ENCODE data around the gene RNF223. TPM values are rescaled to one million over a fixed set of nuclear protein-coding genes. Genes with fewer than 3 reads are reported as not detected.
A peak's percentile ranks its signal among the peaks of the same experiment; 100 is the strongest.

RNF223 gene
- total RNA-seq, 1 experiment from 2014 or later: not detected

DNA sequence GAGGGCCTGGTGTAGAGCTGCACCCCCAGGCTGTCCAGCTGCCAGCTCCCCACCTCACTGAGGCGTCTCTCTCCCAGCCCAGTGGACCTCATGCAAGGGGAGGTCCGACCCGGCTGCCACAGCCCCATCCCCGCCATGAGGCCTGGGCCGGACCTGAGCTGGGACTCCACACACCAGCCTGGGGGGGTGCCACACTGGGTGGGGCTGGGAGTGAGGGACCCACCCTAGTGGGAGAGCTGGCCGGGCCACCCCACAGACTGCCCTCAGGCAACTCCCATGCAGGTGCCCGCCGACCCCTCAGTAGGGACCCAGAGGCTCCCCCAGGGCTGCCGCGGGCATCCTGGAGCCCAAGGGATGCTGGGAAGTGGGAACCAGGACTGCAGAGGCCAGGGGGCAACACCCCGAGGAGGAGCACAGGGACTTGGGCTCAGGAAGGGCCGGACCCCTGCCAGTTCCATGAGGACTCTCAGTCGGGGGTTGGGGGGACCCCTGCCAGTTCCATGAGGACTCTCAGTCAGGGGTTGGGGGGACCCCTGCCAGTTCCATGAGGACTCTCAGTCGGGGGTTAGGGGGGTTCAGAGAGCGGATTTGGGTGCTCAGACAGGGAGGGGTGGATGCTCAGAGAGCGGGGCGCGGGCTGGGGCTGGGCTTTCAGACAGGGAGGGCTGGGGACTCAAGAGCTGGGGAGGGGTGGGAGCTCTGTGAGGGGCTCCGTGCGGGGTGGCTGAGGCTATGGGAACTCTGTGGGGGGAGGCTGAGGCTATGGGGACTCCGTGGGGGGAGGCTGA lies 1.2 kb upstream of the RNF223 start:
- H3K9me3 Mint-ChIP-seq: no peaks in the 10 kb centered on the region
- ATAC-seq: no peak
- no peak overlapping the region for H3K4me3 Mint-ChIP-seq
- no peaks in the 10 kb centered on the region for H3K36me3 Mint-ChIP-seq
- ChIA-PET CTCF (interaction anchor here (1.3 to 3.2 kb wide), 3 partner anchors 11 to 91 kb away, joined by 4 to 14 read pairs (median 10); no protein-coding TSS in a partner anchor), POLR2A (interaction anchor here (0.6 kb wide), 1 partner anchor 9 kb away, joined by 6 read pairs; no protein-coding TSS in a partner anchor)
- no peaks in the 10 kb centered on the region for H3K4me1 Mint-ChIP-seq
- H3K27me3 Mint-ChIP-seq (ENCODE audit: low read depth): peaks cover 7% of the 10 kb centered on the region; the same call in 1 of the 2 replicates
- TF ChIP-seq EMX1 (CRISPR knock-in tag; IDR thresholded peaks at IDR 0.05) (no peak), ETV6 (CRISPR knock-in tag; IDR thresholded peaks at IDR 0.05) (no peak), NFYB (CRISPR knock-in tag; conservative IDR thresholded peaks at IDR 0.05; ENCODE audit: low read depth) (no peak), IRF2 (CRISPR knock-in tag; IDR thresholded peaks at IDR 0.05; ENCODE audit: borderline replicate concordance, low read depth) (no peak), KAT7 (CRISPR knock-in tag; IDR thresholded peaks at IDR 0.05; ENCODE audit: borderline replicate concordance) (no peak)
- TF ChIP-seq, protein P1, sequence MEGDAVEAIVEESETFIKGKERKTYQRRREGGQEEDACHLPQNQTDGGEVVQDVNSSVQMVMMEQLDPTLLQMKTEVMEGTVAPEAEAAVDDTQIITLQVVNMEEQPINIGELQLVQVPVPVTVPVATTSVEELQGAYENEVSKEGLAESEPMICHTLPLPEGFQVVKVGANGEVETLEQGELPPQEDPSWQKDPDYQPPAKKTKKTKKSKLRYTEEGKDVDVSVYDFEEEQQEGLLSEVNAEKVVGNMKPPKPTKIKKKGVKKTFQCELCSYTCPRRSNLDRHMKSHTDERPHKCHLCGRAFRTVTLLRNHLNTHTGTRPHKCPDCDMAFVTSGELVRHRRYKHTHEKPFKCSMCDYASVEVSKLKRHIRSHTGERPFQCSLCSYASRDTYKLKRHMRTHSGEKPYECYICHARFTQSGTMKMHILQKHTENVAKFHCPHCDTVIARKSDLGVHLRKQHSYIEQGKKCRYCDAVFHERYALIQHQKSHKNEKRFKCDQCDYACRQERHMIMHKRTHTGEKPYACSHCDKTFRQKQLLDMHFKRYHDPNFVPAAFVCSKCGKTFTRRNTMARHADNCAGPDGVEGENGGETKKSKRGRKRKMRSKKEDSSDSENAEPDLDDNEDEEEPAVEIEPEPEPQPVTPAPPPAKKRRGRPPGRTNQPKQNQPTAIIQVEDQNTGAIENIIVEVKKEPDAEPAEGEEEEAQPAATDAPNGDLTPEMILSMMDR (IDR thresholded peaks at IDR 0.05): no peak
- H3K27ac Mint-ChIP-seq: no peak overlapping the region
- DNase-seq (ENCODE audit: low spot score): no peak

DNA sequence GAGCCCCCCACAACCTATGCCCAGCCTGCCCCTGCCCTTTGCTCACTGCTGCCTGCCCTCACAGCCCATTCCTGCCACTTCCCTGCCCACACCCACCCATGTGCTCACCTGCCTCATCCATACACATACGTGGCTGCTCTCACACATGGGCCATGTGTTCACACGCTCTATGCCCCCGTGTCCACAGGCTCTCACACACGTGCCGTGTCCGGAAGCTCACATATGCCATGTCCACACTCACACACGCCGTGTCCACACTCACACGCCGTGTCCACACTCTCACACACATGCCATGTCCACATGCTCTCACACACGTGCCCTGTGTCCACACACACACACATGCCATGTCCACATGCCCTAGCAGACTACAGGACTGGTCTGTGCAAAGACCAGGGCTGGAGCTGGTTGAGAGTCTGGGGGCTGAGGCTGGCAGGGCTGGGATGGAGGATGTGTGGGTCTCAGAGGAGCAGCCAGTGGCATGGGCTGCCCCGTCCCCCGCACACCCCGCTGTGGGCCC lies 583 bp upstream of the RNF223 start:
- Mint-ChIP-seq H3K4me1 (no peaks in the 10 kb centered on the region), H3K4me3 (no peak overlapping the region), H3K27me3 (ENCODE audit: low read depth) (peaks cover 12% of the 10 kb centered on the region), H3K9me3 (no peaks in the 10 kb centered on the region), H3K27ac (peak overlapping the region; percentile 68; the same call in 1 of the 2 replicates), H3K36me3 (no peaks in the 10 kb centered on the region)
- no peak for ATAC-seq
- TF ChIP-seq TP53 (CRISPR knock-in tag; IDR thresholded peaks at IDR 0.05) (no peak), JUN (CRISPR knock-in tag; IDR thresholded peaks at IDR 0.05) (no peak)
- TF ChIP-seq, protein P2, sequence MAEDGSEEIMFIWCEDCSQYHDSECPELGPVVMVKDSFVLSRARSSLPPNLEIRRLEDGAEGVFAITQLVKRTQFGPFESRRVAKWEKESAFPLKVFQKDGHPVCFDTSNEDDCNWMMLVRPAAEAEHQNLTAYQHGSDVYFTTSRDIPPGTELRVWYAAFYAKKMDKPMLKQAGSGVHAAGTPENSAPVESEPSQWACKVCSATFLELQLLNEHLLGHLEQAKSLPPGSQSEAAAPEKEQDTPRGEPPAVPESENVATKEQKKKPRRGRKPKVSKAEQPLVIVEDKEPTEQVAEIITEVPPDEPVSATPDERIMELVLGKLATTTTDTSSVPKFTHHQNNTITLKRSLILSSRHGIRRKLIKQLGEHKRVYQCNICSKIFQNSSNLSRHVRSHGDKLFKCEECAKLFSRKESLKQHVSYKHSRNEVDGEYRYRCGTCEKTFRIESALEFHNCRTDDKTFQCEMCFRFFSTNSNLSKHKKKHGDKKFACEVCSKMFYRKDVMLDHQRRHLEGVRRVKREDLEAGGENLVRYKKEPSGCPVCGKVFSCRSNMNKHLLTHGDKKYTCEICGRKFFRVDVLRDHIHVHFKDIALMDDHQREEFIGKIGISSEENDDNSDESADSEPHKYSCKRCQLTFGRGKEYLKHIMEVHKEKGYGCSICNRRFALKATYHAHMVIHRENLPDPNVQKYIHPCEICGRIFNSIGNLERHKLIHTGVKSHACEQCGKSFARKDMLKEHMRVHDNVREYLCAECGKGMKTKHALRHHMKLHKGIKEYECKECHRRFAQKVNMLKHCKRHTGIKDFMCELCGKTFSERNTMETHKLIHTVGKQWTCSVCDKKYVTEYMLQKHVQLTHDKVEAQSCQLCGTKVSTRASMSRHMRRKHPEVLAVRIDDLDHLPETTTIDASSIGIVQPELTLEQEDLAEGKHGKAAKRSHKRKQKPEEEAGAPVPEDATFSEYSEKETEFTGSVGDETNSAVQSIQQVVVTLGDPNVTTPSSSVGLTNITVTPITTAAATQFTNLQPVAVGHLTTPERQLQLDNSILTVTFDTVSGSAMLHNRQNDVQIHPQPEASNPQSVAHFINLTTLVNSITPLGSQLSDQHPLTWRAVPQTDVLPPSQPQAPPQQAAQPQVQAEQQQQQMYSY (CRISPR knock-in tag; IDR thresholded peaks at IDR 0.05): peak; percentile 69
- no peak for DNase-seq (ENCODE audit: low spot score)
- ChIA-PET CTCF (interaction anchor here (1.3 to 3.2 kb wide), 3 partner anchors 11 to 90 kb away, joined by 4 to 14 read pairs (median 10); no protein-coding TSS in a partner anchor), POLR2A (no interaction called here)

DNA sequence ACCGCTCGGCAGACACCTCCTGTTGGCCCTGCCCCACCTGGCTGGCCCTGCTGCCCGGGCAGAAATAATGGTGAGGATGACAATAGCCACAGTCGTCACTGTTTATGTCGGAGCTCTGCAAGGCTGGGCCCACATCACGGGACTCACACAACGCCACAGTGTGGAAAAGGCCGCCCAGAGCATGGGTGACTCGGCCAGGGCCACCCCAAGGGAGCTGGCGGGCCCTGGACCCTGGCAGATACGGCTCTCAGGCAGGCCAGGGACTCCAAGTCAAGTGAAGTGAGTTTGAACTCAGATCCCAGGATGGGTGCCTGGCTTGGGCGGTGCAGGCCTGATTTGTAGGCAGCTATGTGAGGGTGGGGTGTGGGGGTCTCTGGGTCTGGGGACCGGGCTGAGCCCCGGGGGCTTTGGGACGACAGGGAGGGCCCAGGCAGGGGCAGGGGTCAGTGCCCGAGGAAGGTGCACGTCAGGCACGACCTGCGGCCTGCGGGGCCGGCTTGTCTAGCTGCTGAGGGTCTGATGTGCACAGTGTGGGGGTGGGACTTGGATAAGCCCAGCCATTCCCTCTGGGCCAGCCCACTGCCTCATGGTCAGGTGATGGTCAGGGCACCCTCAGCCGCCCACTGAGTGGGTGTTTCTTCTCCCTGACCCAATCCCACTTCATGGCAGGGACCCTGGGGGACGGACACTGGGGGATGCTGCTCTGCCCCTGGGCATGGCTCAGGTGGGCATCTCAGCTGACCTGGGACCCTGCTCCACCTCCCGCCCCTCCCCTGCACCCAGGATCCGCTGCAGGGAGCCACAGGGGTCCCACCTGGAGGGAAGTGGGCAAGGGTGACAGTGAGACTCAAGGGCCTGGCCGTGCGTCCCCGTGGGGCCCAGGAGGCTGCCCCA lies 1.0 kb downstream of the RNF223 start:
- DNase-seq (ENCODE audit: low spot score) (no peak), ATAC-seq (no peak)
- CTCF ChIA-PET: interaction anchor here (0.5 to 3.2 kb wide), 4 partner anchors 9 to 89 kb away, joined by 3 to 10 read pairs (median 5); no protein-coding TSS in a partner anchor
- Mint-ChIP-seq H3K9me3 (no peaks in the 10 kb centered on the region), H3K4me1 (no peaks in the 10 kb centered on the region), H3K27me3 (ENCODE audit: low read depth) (peaks cover 12% of the 10 kb centered on the region), H3K36me3 (no peaks in the 10 kb centered on the region), H3K27ac (no peak overlapping the region), H3K4me3 (no peak overlapping the region)
- POLR2A ChIA-PET: no interaction called here
- TF ChIP-seq ZNF671 (CRISPR knock-in tag; IDR thresholded peaks at IDR 0.05) (no peak), ESRRA (CRISPR knock-in tag; IDR thresholded peaks at IDR 0.05; ENCODE audit: borderline replicate concordance) (no peak), ZBTB21 (CRISPR knock-in tag; IDR thresholded peaks at IDR 0.05; ENCODE audit: borderline replicate concordance) (no peak), ZNF263 (CRISPR knock-in tag; IDR thresholded peaks at IDR 0.05; ENCODE audit: low read depth) (no peak), ZNF416 (CRISPR knock-in tag; IDR thresholded peaks at IDR 0.05) (no peak)
- TF ChIP-seq, protein P3, sequence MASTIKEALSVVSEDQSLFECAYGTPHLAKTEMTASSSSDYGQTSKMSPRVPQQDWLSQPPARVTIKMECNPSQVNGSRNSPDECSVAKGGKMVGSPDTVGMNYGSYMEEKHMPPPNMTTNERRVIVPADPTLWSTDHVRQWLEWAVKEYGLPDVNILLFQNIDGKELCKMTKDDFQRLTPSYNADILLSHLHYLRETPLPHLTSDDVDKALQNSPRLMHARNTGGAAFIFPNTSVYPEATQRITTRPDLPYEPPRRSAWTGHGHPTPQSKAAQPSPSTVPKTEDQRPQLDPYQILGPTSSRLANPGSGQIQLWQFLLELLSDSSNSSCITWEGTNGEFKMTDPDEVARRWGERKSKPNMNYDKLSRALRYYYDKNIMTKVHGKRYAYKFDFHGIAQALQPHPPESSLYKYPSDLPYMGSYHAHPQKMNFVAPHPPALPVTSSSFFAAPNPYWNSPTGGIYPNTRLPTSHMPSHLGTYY (CRISPR knock-in tag; IDR thresholded peaks at IDR 0.05): no peak
- TF ChIP-seq, protein P4, sequence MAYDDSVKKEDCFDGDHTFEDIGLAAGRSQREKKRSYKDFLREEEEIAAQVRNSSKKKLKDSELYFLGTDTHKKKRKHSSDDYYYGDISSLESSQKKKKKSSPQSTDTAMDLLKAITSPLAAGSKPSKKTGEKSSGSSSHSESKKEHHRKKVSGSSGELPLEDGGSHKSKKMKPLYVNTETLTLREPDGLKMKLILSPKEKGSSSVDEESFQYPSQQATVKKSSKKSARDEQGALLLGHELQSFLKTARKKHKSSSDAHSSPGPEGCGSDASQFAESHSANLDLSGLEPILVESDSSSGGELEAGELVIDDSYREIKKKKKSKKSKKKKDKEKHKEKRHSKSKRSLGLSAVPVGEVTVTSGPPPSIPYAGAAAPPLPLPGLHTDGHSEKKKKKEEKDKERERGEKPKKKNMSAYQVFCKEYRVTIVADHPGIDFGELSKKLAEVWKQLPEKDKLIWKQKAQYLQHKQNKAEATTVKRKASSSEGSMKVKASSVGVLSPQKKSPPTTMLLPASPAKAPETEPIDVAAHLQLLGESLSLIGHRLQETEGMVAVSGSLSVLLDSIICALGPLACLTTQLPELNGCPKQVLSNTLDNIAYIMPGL (CRISPR knock-in tag; IDR thresholded peaks at IDR 0.05): no peak
